Measurements from ENCODE around the gene CLIC1.

CLIC1 gene

GRCh38 chr6:31741815-31742214 is 5.5 kb upstream of the CLIC1 start:
- no peaks in the 10 kb centered on the region for H4K20me1 ChIP-seq (ENCODE audit: insufficient read depth, low read length, poor library complexity, severe bottlenecking)
- no peaks in the 10 kb centered on the region for H3K9me2 ChIP-seq (replicated peaks; ENCODE audit: low read depth, low read length)
- H3K4me2 ChIP-seq (ENCODE audit: low read depth, low read length, poor library complexity, severe bottlenecking): peak overlapping the region; percentile 74
- H3K4me1 ChIP-seq (ENCODE audit: insufficient read depth, low read length, poor library complexity, severe bottlenecking): peaks cover 44% of the 10 kb centered on the region
- H3K36me3 ChIP-seq (ENCODE audit: insufficient read depth, low read length): no peaks in the 10 kb centered on the region
- no peak for TF ChIP-seq EZH2phosphoT487 (IDR thresholded peaks at IDR 0.05; ENCODE audit: borderline replicate concordance)
- H3F3A ChIP-seq (ENCODE audit: low read depth): peaks cover 8% of the 10 kb centered on the region
- peak overlapping the region; percentile 100 for H3K4me3 ChIP-seq (ENCODE audit: low read length, poor library complexity, severe bottlenecking)
- peaks cover 30% of the 10 kb centered on the region for H3K79me2 ChIP-seq (ENCODE audit: insufficient read depth, low read length)
- H2AFZ ChIP-seq (ENCODE audit: low read length): no peak overlapping the region
- H3K27me3 ChIP-seq (ENCODE audit: insufficient read depth, low read length, poor library complexity, severe bottlenecking): no peaks in the 10 kb centered on the region
- H3K9me3 ChIP-seq (ENCODE audit: insufficient read depth, low read depth, low read length): no peaks in the 10 kb centered on the region
- peak overlapping the region; percentile 100 for H3K9ac ChIP-seq (ENCODE audit: low read depth, low read length, poor library complexity, severe bottlenecking)

DNA sequence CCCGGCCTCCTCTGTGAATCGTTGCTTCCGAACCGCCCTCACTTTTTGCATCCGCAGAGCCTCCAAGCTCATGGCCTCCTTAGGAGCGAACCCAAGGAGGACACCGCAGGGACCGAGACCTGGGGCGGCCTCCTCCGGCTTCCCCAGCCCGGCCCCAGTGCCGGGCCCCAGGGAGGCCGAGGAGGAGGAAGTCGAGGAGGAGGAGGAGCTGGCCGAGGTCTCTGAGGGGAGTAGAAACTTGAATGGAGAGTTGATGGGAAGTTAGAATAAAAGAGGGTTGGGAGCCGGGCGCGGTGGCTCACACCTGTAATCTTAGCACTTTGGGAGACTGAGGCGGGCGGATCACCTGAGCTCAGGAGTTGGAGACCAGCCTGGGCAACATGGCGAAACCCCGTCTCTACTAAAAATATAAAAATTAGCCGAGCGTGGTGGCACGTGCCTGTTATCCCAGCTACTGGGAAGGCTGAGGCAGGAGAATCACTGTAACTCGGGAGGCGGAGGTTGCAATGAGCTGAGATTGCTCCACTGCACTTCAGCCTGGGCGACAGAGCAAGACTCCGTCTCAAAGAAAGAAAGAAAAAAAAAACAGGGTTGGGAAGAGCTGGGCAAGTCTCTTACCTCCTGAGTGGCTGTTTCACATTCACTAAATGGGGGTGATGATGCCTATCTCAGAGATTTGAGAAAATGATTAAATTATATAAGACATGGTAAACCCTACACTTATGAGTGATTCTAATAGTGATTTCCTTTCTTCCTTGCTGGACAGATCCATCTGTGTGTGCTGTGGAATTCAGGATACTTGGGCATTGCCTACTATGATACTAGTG is 4.3 kb upstream of the CLIC1 start:
- H3K9ac ChIP-seq (ENCODE audit: low read depth, low read length, poor library complexity, severe bottlenecking): peak overlapping the region; percentile 100
- peaks cover 42% of the 10 kb centered on the region for H3K79me2 ChIP-seq (ENCODE audit: insufficient read depth, low read length)
- H3F3A ChIP-seq (ENCODE audit: low read depth): peaks cover 10% of the 10 kb centered on the region
- H2AFZ ChIP-seq (ENCODE audit: low read length): no peak overlapping the region
- no peaks in the 10 kb centered on the region for H3K9me2 ChIP-seq (replicated peaks; ENCODE audit: low read depth, low read length)
- H3K4me2 ChIP-seq (ENCODE audit: low read depth, low read length, poor library complexity, severe bottlenecking): peak overlapping the region; percentile 74
- H3K9me3 ChIP-seq (ENCODE audit: insufficient read depth, low read depth, low read length): no peaks in the 10 kb centered on the region
- H3K4me1 ChIP-seq (ENCODE audit: insufficient read depth, low read length, poor library complexity, severe bottlenecking): peaks cover 48% of the 10 kb centered on the region
- peaks cover 4% of the 10 kb centered on the region for H4K20me1 ChIP-seq (ENCODE audit: insufficient read depth, low read length, poor library complexity, severe bottlenecking)
- TF ChIP-seq EZH2phosphoT487 (IDR thresholded peaks at IDR 0.05; ENCODE audit: borderline replicate concordance): no peak
- TF ChIP-seq, protein P1, sequence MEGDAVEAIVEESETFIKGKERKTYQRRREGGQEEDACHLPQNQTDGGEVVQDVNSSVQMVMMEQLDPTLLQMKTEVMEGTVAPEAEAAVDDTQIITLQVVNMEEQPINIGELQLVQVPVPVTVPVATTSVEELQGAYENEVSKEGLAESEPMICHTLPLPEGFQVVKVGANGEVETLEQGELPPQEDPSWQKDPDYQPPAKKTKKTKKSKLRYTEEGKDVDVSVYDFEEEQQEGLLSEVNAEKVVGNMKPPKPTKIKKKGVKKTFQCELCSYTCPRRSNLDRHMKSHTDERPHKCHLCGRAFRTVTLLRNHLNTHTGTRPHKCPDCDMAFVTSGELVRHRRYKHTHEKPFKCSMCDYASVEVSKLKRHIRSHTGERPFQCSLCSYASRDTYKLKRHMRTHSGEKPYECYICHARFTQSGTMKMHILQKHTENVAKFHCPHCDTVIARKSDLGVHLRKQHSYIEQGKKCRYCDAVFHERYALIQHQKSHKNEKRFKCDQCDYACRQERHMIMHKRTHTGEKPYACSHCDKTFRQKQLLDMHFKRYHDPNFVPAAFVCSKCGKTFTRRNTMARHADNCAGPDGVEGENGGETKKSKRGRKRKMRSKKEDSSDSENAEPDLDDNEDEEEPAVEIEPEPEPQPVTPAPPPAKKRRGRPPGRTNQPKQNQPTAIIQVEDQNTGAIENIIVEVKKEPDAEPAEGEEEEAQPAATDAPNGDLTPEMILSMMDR (conservative IDR thresholded peaks at IDR 0.05; ENCODE audit: low read length): no peak
- H3K4me3 ChIP-seq (ENCODE audit: low read length, poor library complexity, severe bottlenecking): peak overlapping the region; percentile 100
- H3K27me3 ChIP-seq (ENCODE audit: insufficient read depth, low read length, poor library complexity, severe bottlenecking): peaks cover 5% of the 10 kb centered on the region
- no peaks in the 10 kb centered on the region for H3K36me3 ChIP-seq (ENCODE audit: insufficient read depth, low read length)

DNA sequence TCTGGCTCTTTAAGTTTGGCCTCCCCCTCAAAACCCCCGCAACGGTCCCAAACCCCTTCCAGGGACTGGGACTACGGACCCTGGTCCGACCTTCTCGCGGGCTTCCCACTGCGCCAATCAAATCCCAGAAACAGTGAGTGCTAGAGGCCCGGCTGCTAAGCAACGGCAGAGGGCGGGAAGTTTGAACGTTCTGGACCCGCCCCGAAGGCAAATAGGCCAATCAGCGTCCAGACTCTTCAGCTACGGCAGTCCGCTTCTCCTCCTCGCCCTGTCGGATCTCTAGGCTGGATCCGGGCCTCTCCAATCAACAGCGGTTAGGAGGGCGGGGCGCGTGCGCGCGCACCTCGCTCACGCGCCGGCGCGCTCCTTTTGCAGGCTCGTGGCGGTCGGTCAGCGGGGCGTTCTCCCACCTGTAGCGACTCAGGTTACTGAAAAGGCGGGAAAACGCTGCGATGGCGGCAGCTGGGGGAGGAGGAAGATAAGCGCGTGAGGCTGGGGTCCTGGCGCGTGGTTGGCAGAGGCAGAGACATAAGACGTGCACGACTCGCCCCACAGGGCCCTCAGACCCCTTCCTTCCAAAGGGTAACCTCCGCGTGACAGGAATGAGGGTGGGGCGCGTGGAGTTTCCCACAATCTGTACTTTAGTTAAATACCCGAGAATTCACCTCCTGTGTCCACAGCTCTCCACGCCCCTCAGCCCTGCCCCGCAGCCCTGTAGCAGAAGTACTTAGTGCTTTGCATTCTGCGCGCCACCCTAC is 3.5 kb upstream of the CLIC1 start, which contains the start of gene MSH5:
MSH5 (plus strand) TSS at position 367 of the 758 bp plus-strand sequence. CDS start 462 bp downstream, outside the sequence.
- Histone ChIP-seq H2AFZ (ENCODE audit: low read length) (no peak within 1 kb of the TSS), H3K27me3 (ENCODE audit: insufficient read depth, low read length, poor library complexity, severe bottlenecking) (peaks cover 9% of the 10 kb centered on the region), H3K4me2 (ENCODE audit: low read depth, low read length, poor library complexity, severe bottlenecking) (peak within 1 kb of the TSS; percentile 99), H3K79me2 (ENCODE audit: insufficient read depth, low read length) (peaks cover 50% of the 10 kb centered on the region), H3F3A (ENCODE audit: low read depth) (peaks cover 10% of the 10 kb centered on the region), H3K4me3 (ENCODE audit: low read length, poor library complexity, severe bottlenecking) (peak within 1 kb of the TSS; percentile 100), H3K36me3 (ENCODE audit: insufficient read depth, low read length) (no peaks in the 10 kb centered on the region), H3K9me2 (replicated peaks; ENCODE audit: low read depth, low read length) (no peaks in the 10 kb centered on the region), H3K4me1 (ENCODE audit: insufficient read depth, low read length, poor library complexity, severe bottlenecking) (peaks cover 48% of the 10 kb centered on the region), H3K9ac (ENCODE audit: low read depth, low read length, poor library complexity, severe bottlenecking) (peak within 1 kb of the TSS; percentile 100), H4K20me1 (ENCODE audit: insufficient read depth, low read length, poor library complexity, severe bottlenecking) (peaks cover 6% of the 10 kb centered on the region), H3K9me3 (ENCODE audit: insufficient read depth, low read depth, low read length) (no peaks in the 10 kb centered on the region)
- TF ChIP-seq, protein P1 (conservative IDR thresholded peaks at IDR 0.05; ENCODE audit: low read length): no peak
- TF ChIP-seq EZH2phosphoT487 (IDR thresholded peaks at IDR 0.05; ENCODE audit: borderline replicate concordance): no peak

All from Loucy (cell line).